HG02571 (cell line): ENCODE results near the gene KRTAP10-6.
"Not testable (repeated sequence)": the region's sequence is repeated elsewhere in the genome, so short reads cannot be mapped to it uniquely, and the experiment has no call there.

Experiments
- ATAC-seq: cut with Tn5 transposase; IDR thresholded peaks from one replicate; pipeline ENCODE4 v1.9.1; 2021; ENCODE audit warnings: mild to moderate bottlenecking, moderate library complexity; ENCODE audit not compliant: unreplicated experiment

The KRTAP10-6 gene, protein sequence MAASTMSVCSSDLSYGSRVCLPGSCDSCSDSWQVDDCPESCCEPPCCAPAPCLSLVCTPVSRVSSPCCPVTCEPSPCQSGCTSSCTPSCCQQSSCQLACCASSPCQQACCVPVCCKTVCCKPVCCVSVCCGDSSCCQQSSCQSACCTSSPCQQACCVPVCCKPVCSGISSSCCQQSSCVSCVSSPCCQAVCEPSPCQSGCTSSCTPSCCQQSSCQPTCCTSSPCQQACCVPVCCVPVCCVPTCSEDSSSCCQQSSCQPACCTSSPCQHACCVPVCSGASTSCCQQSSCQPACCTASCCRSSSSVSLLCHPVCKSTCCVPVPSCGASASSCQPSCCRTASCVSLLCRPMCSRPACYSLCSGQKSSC

GRCh38 chr21:44592446-44593311, at the start of gene KRTAP10-6:
TSS of gene KRTAP10-6 (minus strand) at chr21:44592505. CDS start at chr21:44592484, 21 bp downstream.
- ATAC-seq: no peak

- no peak for ATAC-seq
These were observed 48.5 kb upstream of the KRTAP10-6 start for GRCh38 chr21:44640761-44641160.

GRCh38 chr21:44639331-44639655, 47.0 kb upstream of the KRTAP10-6 start:
- no peak for ATAC-seq

- not testable (repeated sequence) for ATAC-seq
These were observed 46.4 kb upstream of the KRTAP10-6 start for GRCh38 chr21:44638506-44639330.

- not testable (repeated sequence) for ATAC-seq
These were observed 45.6 kb upstream of the KRTAP10-6 start for GRCh38 chr21:44637851-44638348.

DNA sequence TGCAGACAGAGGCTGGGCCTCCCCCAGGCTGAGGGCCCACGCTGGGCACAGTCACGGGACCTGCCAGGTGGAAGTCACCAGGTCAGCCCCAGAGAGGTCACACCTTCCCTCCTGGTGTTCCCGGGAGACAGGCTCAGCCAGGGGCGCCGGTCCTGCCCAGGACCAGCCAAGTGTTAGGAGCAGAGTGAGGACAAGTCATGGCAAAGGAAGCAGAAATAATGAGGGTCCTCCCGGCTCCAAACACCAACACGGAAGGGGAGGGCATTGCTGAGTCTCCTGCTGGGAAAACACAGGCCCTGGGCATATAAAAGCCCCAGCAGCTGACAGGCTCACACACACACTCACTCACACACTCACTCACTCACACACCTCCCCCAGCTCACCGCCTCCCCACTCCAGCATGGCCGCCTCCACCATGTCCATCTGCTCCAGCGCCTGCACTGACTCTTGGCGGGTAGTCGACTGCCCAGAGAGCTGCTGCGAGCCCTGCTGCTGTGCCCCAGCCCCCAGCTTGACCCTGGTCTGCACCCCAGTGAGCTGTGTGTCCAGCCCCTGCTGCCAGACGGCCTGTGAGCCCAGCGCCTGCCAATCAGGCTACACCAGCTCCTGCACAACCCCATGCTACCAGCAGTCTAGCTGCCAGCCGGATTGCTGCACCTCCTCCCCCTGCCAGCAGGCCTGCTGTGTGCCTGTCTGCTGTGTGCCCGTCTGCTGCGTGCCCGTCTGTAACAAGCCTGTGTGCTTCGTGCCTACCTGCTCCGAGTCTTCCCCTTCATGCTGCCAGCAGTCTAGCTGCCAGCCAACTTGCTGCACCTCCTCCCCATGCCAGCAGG, 44.9 kb upstream of the KRTAP10-6 start, which contains the start of gene KRTAP10-10:
Gene KRTAP10-10, plus strand, starts transcription at position 339 of the 833 bp plus-strand sequence. Its CDS starts 62 bp downstream, at position 401.
- no peak for ATAC-seq

GRCh38 chr21:44636209-44637017, 44.1 kb upstream of the KRTAP10-6 start:
- ATAC-seq: no peak

GRCh38 chr21:44632067-44632466, 39.8 kb upstream of the KRTAP10-6 start:
- ATAC-seq: no peak

GRCh38 chr21:44630440-44630839, 38.1 kb upstream of the KRTAP10-6 start:
- ATAC-seq: no peak

DNA sequence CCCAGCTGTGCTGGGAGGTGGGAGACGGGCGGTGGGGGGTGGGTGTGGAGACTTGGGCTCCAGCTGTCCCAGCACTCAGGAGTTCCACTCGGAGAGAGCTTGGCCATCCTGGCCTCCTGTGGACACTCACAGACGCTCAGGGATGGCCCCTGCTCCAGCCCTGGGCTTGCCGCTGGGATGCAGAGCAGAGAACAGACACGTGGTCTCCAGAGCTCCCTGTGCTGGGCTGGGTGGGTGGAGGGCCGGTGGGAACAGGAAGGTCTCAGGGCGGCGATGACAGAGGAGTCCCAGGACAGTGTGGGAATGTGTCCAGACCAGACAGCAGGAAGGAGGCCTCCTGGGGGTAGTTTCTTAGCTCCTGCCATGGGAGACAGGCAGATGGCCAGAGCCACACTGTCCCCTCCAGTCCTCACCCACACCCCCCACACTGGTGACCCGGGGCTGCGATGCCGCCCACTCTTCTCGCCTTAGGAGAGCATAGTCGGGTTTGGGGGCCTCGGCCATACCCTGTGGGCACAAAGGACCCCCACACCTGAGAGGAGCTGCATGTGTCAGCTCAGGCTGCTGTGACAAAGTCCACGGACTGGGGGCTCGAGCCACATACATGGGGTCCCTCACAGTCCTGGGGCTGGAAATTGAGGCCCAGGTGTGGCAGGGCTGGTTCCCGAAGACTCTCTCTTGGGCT, 36.5 kb upstream of the KRTAP10-6 start:
- ATAC-seq: no peak

GRCh38 chr21:44627831-44628233, 35.5 kb upstream of the KRTAP10-6 start:
- ATAC-seq: not testable (repeated sequence)

DNA sequence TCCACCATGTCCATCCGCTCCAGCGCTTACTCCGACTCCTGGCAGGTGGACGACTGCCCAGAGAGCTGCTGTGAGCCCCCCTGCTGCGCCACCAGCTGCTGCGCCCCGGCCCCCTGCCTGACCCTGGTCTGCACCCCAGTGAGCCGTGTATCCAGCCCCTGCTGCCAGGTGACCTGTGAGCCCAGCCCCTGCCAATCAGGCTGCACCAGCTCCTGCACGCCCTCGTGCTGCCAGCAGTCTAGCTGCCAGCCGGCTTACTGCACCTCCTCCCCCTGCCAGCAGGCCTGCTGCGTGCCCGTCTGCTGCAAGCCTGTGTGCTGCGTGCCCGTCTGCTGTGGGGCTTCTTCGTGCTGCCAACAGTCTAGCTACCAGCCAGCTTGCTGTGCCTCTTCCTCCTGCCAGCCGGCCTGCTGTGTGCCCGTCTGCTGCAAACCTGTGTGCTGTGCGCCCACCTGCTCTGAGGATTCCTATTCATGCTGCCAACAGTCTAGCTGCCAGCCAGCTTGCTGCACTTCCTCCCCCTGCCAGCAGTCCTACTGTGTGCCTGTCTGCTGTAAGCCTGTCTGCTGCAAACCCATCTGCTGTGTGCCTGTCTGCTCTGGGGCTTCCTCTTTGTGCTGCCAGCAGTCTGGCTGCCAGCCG, 35.0 kb upstream of the KRTAP10-6 start:
- not testable (repeated sequence) for ATAC-seq

DNA sequence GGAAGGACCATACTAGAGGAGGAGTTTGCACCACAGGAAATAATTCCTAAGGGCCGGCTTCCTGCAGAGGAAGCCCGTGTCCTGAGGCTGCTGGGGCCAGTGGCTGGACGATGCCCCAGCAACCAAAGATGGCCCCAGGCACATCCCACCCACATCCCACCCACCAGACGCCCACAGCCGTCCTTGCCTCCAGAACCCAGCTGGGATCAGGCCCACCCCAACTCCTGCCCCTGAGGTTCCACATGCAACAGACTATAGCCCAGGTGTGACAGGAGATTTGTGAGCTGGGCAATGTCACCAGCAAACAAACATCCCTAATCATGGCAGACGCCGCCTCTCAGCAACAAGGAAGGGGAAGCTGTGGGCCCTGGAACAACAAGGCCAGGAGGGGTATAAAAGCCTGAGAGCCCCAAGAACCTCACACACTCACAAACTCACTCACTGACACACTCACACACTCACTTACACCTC, 34.4 kb upstream of the KRTAP10-6 start, which contains the start of gene KRTAP10-9:
Gene KRTAP10-9, plus strand, starts transcription at position 421 of the 471 bp plus-strand sequence. CDS start 79 bp downstream, outside the sequence.
- ATAC-seq: no peak

DNA sequence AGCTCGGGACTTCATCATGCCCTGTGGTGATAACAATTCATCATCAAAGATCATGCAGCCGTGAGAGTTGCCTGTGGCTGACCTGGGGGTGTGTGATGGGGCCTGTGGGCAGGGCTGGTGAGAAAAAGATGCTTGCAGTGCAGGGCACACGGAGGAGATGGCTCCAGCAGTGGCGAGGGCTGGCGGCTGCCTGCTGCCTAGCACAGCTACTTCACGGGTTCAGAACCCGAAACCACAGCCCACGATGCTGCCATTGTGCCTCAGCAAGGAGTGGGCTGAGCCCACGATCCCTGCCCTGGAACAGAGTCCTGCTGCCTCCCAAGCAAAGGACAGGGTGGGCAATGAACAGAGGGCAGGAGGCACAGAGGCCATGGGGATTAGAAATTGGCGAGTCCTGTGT, 34.0 kb upstream of the KRTAP10-6 start:
- ATAC-seq: no peak

- no peak for ATAC-seq
These were observed 33.5 kb upstream of the KRTAP10-6 start for GRCh38 chr21:44625756-44626155.

DNA sequence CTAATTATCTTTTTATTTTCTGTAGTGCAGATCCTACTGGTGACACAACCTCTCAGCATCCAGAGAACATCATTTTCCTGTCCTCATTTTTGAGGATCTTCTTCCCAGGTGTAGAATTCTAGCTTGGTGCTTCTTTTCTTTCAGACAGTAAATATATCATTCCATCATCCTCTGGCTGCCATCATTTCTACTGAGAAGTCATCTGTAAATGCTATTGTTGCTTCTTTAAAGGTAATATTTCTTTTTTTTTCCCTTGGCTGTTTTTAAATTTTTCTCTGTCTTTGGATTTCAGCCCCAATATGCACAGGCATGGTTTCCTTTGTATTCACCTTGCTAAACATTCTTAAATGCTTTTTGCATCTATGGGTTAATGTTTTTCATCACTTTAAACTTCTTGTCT, 31.3 kb upstream of the KRTAP10-6 start:
- ATAC-seq: no peak

GRCh38 chr21:44619886-44620285, 27.6 kb upstream of the KRTAP10-6 start:
- ATAC-seq: no peak

DNA sequence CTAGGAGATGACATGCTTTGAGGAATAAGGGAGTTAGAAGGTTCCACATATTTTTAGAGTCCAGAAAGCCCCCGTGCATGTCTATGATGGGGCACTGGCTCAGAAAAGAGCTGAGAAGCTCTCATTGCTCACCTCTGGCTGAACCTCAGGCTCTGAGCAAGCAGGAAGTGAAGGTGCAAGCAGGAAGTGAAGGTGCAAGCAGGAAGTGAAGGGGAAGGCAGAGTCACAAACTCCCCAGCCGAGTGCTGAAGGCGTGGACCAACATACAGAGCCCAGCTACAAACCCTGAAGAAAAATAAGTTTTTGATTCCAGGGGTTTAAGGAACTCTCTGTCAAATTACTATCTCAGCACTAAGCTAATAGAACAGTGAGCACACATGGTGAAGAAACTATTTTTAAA, 26.6 kb upstream of the KRTAP10-6 start:
- no peak for ATAC-seq
